B cell (primary cell): ENCODE data around the gene GLB1L3. TPM values are rescaled to one million over a fixed set of nuclear protein-coding genes. Genes with fewer than 3 reads are reported as not detected.

Experiments
- ATAC-seq: fragments of 200-7000 bp; cut with Tn5 transposase; one replicate; pipeline ENCODE4 v1.10.0; 2021; ENCODE audit warnings: low read depth, mild to moderate bottlenecking, moderate number of reproducible peaks, moderate library complexity
- CTCF ChIA-PET: fragments of 350-600 bp; sonication (Branson Sonifier 250); formaldehyde crosslinking; loops from one replicate; lab custom pipeline; 2021; ENCODE audit warnings: antibody characterized with exemption, inconsistent platforms; lab: Charles Lee
- POLR2A ChIA-PET: fragments of 350-600 bp; sonication (Branson Sonifier 250); formaldehyde crosslinking; loops from one replicate; lab custom pipeline; 2021; ENCODE audit warnings: antibody characterized with exemption; lab: Charles Lee
- DNase-seq: peaks from one replicate; pipeline ENCODE4 v3.0.0; 2013
- H2AFZ ChIP-seq: 2 replicates; pipeline ENCODE4 v1.6.1; 2012; ENCODE audit warnings: mild to moderate bottlenecking, low read depth, low read length; ENCODE audit not compliant: insufficient read depth, poor library complexity, severe bottlenecking
- H3K27ac ChIP-seq, 2 donors: 1 replicate in 1 of 2; 2 replicates in 1 of 2; pipeline ENCODE4 v1.5.1; 2012 to 2013; ENCODE audit warnings: low read length in 2 of 2, mild to moderate bottlenecking in 2 of 2, moderate library complexity in 1 of 2
- H3K27me3 ChIP-seq, 4 experiments: fragments of 200-600 bp in 1 of 4; sonication (generic) in 1 of 4; replicated peaks in 1 of 4; 1 replicate in 2 of 4; 2 replicates in 2 of 4; pipeline versions ENCODE4 v1.6.1 to v1.7.0; 2013 to 2016; ENCODE audit warnings: low read length in 3 of 4, mild to moderate bottlenecking in 2 of 4, mixed read lengths in 1 of 4, moderate library complexity in 1 of 4; ENCODE audit not compliant: insufficient read depth in 4 of 4, control insufficient read depth in 3 of 4; ENCODE audit errors: control extremely low read depth in 1 of 4
- H3K36me3 ChIP-seq, 2 experiments: replicated peaks in 1 of 2; 1 replicate in 1 of 2; 2 replicates in 1 of 2; pipeline versions ENCODE4 v1.6.1 to v1.7.1; 2013; ENCODE audit warnings: low read length in 1 of 2; ENCODE audit not compliant: insufficient read depth in 2 of 2, control insufficient read depth in 1 of 2; ENCODE audit errors: control extremely low read depth in 1 of 2, extremely low read depth in 1 of 2
- H3K4me1 ChIP-seq, 2 donors: fragments of 200-600 bp in 1 of 2; sonication (generic) in 1 of 2; 1 replicate in 1 of 2; 2 replicates in 1 of 2; pipeline versions ENCODE4 v1.5.1 to v1.6.1; 2013 to 2017; ENCODE audit warnings: low read length in 2 of 2; ENCODE audit not compliant: control insufficient read depth in 2 of 2, insufficient read depth in 2 of 2
- H3K4me2 ChIP-seq: replicated peaks from 2 replicates; pipeline ENCODE3; 2012; ENCODE audit warnings: mild to moderate bottlenecking, low read depth, low read length; ENCODE audit not compliant: poor library complexity, severe bottlenecking
- H3K4me3 ChIP-seq, 5 experiments: fragments of 200-600 bp in 1 of 5; sonication (generic) in 1 of 5; 1 replicate in 3 of 5; 2 replicates in 2 of 5; pipeline versions ENCODE4 v1.5.1 to v1.7.0; 2011 to 2016; ENCODE audit warnings: low read length in 4 of 5, mild to moderate bottlenecking in 4 of 5, low read depth in 2 of 5, control low read depth in 1 of 5, moderate library complexity in 1 of 5; ENCODE audit not compliant: insufficient read depth in 1 of 5; ENCODE audit errors: control extremely low read depth in 1 of 5, extremely low read depth in 1 of 5
- H3K79me2 ChIP-seq: fragments of 200-600 bp; sonication (generic); one replicate; pipeline ENCODE4 v1.6.0; 2016; ENCODE audit warnings: low read length; ENCODE audit not compliant: control insufficient read depth, insufficient read depth
- H3K9ac ChIP-seq: fragments of 200-600 bp; sonication (generic); 2 replicates; pipeline ENCODE4 v1.6.1; 2017; ENCODE audit warnings: mild to moderate bottlenecking, low read length, moderate library complexity
- H3K9me3 ChIP-seq, 3 donors: one replicate each; pipeline versions ENCODE4 v1.6.1 to v1.7.1; 2013; ENCODE audit warnings: low read length in 2 of 3; ENCODE audit not compliant: control insufficient read depth in 2 of 3, insufficient read depth in 1 of 3; ENCODE audit errors: control extremely low read depth in 1 of 3
- H4K20me1 ChIP-seq: 2 replicates; pipeline ENCODE4 v1.6.0; 2012; ENCODE audit warnings: mild to moderate bottlenecking, low read length; ENCODE audit not compliant: insufficient read depth, control insufficient read depth, poor library complexity, severe bottlenecking
- H3K27ac Mint-ChIP-seq: one replicate; pipeline ENCODE4 v1.8.0; 2021; ENCODE audit warnings: mixed read lengths
- H3K27me3 Mint-ChIP-seq: one replicate; pipeline ENCODE4 v1.8.0; 2021; ENCODE audit warnings: mixed read lengths
- H3K4me1 Mint-ChIP-seq: one replicate; pipeline ENCODE4 v1.8.0; 2021; ENCODE audit warnings: mixed read lengths
- H3K4me3 Mint-ChIP-seq: one replicate; pipeline ENCODE4 v1.8.0; 2021; ENCODE audit warnings: mixed read lengths
- H3K9me3 Mint-ChIP-seq: one replicate; pipeline ENCODE4 v1.8.0; 2022; ENCODE audit warnings: mixed read lengths; ENCODE audit not compliant: insufficient read depth
- EZH2 ChIP-seq: IDR thresholded peaks from 2 replicates; pipeline ENCODE4 v1.6.1; 2012; ENCODE audit warnings: borderline replicate concordance, low read depth, mild to moderate bottlenecking, moderate library complexity, low read length; ENCODE audit not compliant: insufficient read depth, poor library complexity, severe bottlenecking
- WGBS: methylation state at CpG from one replicate; pipeline ENCODE4 v1.1.5; 2013; ENCODE audit warnings: missing lambda C conversion rate; ENCODE audit not compliant: insufficient coverage; 5-methylcytosine and 5-hydroxymethylcytosine counted together
- intact Hi-C: fragments of 100-400 bp; cut with micrococcal nuclease; formaldehyde crosslinking; loops from one replicate; pipeline ENCODE4 v1.10.0; 2022
- polyA plus RNA-seq: library from polyadenylated mRNA; depleted of rRNA; stranded (reverse); fragments of >200 nt; gene quantifications from 2 replicates; pipeline ENCODE4 v1.2.3, GENCODE V29; 2012
- total RNA-seq, 2 donors: library from RNA; stranded (reverse); fragments of 120-200 nt in 1 of 2; gene quantifications; 1 replicate in 1 of 2; 2 replicates in 1 of 2; pipeline versions ENCODE4 v1.2.3 to v1.2.4, GENCODE V29; 2013 to 2022
- TF ChIP-seq, protein P1 (sequence below): fragments of 200-600 bp; IDR thresholded peaks from one replicate; pipeline ENCODE4 v1.8.0; 2022; ENCODE audit warnings: antibody characterized with exemption, mild to moderate bottlenecking

The GLB1L3 gene
- total and polyA plus RNA-seq, 2 donors (not counting 1 experiment from before 2014, with no cell fraction given): not detected

DNA sequence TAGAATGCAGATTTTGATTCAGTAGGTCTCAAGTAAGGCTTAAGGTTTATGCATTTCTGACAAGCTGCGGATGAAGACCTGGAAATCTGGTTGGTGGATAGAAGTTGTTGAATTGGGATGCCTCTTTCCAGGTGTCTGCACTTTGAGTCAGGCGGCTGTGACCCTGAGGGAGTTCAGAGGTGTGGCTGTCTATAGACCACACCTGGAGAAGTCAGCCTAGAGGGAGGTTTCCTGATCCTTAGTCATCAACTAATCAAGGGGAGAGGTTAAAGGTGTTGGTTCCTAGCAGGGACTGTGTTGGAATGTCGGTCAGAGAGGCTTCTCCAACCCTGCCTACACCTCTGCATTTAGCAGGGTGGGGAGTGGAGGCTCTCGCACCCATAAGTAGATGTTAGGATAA lies 63.6 kb downstream of the GLB1L3 start:
- WGBS: 100% methylated on average over 2 of the region's 4 CpGs
- intact Hi-C loops: no loop called here

DNA sequence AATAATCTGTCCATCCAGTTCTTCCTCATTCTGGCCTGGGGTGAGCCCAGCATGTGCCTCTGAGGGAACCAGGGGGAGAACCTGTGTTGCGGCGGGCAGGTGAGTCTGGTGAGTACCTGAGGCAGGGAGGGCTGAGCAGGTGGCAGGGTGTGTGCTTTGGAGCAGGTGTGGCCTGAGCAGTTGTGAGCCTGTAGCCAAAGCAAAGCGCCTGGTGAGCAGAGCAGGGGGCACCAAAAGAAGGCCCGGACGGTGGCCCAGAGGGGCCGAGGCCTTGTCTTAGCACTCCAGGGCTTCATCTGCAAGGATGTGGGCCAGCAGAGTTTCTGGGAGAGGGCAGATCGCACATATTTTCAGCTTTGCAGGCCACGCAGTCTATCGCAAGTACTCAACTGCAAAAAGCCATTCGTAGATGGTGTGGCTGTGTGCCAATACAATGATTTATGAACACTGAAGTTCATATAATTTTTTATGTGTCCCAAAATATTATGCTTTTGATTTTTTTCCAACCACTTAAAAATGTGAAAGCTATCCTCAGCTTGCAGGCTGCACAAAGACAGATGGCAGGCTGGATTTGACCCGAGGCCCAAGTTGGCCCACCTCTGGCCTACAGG lies 64.3 kb downstream of the GLB1L3 start:
- Mint-ChIP-seq H3K27me3 (peaks cover under 1% of the 10 kb centered on the region), H3K4me1 (no peaks in the 10 kb centered on the region), H3K4me3 (no peak overlapping the region), H3K9me3 (no peaks in the 10 kb centered on the region), H3K27ac (no peak overlapping the region)
- H3K4me1 ChIP-seq: no peaks in the 10 kb centered on the region
- ATAC-seq (no peak), DNase-seq (no peak)
- 91% methylated on average over 10 of the region's 11 CpGs for WGBS
- peaks cover 0 to 6% (median 0%) of the 10 kb centered on the region in 4 experiments for H3K27me3 ChIP-seq
- ChIA-PET CTCF (no interaction called here), POLR2A (no interaction called here)
- intact Hi-C loops: no loop called here
- no peak overlapping the region for H3K27ac ChIP-seq
- H3K36me3 ChIP-seq: no peaks in the 10 kb centered on the region
- H4K20me1 ChIP-seq: no peaks in the 10 kb centered on the region
- no peak for TF ChIP-seq EZH2
- TF ChIP-seq, protein P1, sequence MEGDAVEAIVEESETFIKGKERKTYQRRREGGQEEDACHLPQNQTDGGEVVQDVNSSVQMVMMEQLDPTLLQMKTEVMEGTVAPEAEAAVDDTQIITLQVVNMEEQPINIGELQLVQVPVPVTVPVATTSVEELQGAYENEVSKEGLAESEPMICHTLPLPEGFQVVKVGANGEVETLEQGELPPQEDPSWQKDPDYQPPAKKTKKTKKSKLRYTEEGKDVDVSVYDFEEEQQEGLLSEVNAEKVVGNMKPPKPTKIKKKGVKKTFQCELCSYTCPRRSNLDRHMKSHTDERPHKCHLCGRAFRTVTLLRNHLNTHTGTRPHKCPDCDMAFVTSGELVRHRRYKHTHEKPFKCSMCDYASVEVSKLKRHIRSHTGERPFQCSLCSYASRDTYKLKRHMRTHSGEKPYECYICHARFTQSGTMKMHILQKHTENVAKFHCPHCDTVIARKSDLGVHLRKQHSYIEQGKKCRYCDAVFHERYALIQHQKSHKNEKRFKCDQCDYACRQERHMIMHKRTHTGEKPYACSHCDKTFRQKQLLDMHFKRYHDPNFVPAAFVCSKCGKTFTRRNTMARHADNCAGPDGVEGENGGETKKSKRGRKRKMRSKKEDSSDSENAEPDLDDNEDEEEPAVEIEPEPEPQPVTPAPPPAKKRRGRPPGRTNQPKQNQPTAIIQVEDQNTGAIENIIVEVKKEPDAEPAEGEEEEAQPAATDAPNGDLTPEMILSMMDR: no peak
- no peak overlapping the region for H3K4me3 ChIP-seq
- H3K4me2 ChIP-seq: no peak overlapping the region
- no peaks in the 10 kb centered on the region for H3K79me2 ChIP-seq
- no peak overlapping the region for H2AFZ ChIP-seq
- peaks cover 0 to 3% (median 0%) of the 10 kb centered on the region in 3 donors for H3K9me3 ChIP-seq
- no peak overlapping the region for H3K9ac ChIP-seq

More for the DNA sequence above, 63.6 kb downstream of the GLB1L3 start:
- Histone ChIP-seq H3K79me2 (no peaks in the 10 kb centered on the region), H3K27ac (no peak overlapping the region), H3K4me2 (no peak overlapping the region), H3K4me1 (no peaks in the 10 kb centered on the region), H4K20me1 (no peaks in the 10 kb centered on the region), H3K9me3 (peaks cover 0 to 3% (median 0%) of the 10 kb centered on the region in 3 donors), H3K27me3 (peaks cover 0 to 7% (median 0%) of the 10 kb centered on the region in 4 experiments), H3K36me3 (no peaks in the 10 kb centered on the region), H3K4me3 (no peak overlapping the region), H3K9ac (no peak overlapping the region), H2AFZ (no peak overlapping the region)
- no peak overlapping the region for H3K4me3 Mint-ChIP-seq
- DNase-seq (no peak), ATAC-seq (no peak)
- no peak overlapping the region for H3K27ac Mint-ChIP-seq
- ChIA-PET POLR2A (no interaction called here), CTCF (no interaction called here)
- no peak for TF ChIP-seq EZH2
- TF ChIP-seq, protein P1: no peak
- H3K9me3 Mint-ChIP-seq: no peaks in the 10 kb centered on the region
- H3K27me3 Mint-ChIP-seq: peaks cover 7% of the 10 kb centered on the region
- H3K4me1 Mint-ChIP-seq: no peaks in the 10 kb centered on the region
